Stimulated activated CD8-positive, alpha-beta memory T cell treated with anti-CD3 and anti-CD28 coated beads, Interleukin-4, amount 100 ng/mL, for 48 hours (primary cell): ENCODE results near the gene KBTBD12.
"Not testable (repeated sequence)": the region's sequence is repeated elsewhere in the genome, so short reads cannot be mapped to it uniquely, and the experiment has no call there.

Experiments used
- DNase-seq: peaks from one replicate; pipeline ENCODE4 v3.0.0-alpha.2; 2020

The KBTBD12 gene

GRCh38 chr3:127905556-127905955, 9.5 kb upstream of the KBTBD12 start:
- no peak for DNase-seq

DNA sequence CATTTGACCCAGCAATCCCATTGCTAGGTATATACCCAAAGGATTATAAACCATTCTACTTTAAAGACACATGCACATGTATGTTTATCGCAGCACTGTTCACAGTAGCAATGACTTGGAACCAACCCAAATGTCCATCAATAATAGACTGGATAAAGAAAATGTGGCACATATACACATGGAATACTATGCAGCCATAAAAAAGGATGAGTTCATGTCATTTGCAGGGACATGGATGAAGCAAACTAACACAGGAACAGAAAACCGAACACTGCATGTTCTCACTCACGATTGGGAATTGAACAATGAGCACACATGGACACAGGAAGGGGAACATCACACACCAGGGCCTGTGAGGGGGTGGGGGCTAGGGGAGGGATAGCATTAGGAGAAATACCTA, 8.4 kb upstream of the KBTBD12 start:
- DNase-seq, result not testable (repeated sequence)

GRCh38 chr3:127908202-127908601, 6.8 kb upstream of the KBTBD12 start:
- DNase-seq, result no peak

GRCh38 chr3:127908951-127909350, 6.1 kb upstream of the KBTBD12 start:
- no peak for DNase-seq

DNA sequence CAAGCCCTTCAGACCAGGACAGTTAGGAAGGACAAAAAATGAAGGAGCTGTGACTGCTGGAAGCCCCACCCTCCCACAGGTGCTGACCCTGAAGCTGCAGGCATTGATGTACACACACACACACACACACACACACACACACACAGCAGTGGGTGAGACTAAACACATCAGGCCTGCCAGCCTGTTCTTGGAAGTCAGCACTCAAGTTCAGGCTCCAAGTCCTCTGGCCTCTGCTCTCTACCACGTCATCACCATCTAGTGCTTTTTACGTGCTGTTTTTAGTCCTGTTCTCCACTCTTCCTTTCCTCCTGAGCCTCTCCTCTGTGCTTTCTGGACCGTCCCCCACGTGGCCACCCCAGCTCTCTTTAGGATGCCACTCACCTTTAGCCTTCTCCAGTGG, 5.4 kb upstream of the KBTBD12 start:
- DNase-seq, result no peak

- DNase-seq, result no peak
These were observed 3.6 kb upstream of the KBTBD12 start for GRCh38 chr3:127911421-127911931.

GRCh38 chr3:127913841-127914240, 1.2 kb upstream of the KBTBD12 start:
- DNase-seq, result not testable (repeated sequence)

GRCh38 chr3:127914584-127914983, 448 bp upstream of the KBTBD12 start:
- DNase-seq, result no peak

DNA sequence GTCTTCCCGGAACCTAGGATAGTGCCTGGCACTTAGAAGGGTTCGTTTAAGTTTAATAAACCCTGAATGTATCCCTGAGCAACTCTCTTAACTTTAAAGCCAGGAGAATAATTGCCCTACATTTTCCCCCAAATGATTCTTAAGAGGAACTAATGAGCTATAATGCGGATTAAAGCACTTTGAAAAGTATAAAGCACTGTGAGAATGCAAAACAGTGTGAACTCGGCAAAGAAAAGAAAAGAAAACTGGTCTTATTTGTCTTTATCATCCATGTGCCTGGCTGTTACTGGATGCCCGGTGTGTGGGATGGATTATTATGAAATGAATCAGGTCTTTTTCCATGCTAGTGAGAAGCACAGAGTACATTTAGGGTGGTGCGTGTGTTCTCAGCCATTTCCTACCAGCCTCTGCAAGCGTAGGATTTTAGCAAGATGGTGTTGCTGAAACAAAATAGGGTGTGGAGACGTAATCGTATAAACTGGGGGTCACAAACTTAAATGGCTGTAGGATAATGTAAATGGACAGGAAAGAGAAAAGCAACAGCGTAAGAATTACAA, 983 bp downstream of the KBTBD12 start:
- DNase-seq, result no peak

DNA sequence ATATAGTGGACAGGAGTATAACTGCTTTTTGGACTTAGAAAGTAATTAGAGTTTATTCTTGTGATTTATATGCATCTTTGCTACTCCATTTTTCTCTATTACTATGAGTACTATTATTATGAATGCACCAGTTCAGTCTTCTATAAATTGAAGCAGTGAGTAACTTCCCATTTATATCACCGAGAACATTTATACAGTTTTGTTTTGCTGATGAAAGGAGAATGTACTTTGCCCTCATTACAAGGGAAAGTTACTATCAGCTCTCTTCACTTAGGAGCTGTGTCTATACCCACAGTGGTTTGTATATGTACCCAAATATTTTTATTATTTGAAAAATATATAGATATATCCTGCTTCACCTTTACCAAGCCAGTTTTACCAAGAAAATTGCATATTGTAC, 5.7 kb downstream of the KBTBD12 start:
- DNase-seq, result no peak

DNA sequence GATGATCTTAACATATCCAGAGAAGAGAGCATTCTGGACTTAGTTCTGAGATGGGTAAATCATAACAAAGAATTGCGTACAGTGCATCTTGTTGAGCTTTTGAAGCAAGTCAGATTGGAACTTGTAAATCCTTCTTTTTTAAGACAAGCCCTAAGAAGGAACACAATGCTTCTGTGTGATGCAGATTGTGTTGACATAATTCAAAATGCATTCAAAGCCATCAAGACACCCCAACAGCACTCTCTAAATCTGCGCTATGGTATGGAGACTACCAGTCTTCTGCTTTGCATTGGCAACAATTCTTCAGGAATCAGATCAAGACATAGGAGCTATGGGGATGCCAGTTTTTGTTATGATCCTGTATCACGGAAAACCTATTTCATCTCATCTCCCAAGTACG, 8.6 kb downstream of the KBTBD12 start:
- DNase-seq, result no peak

- no peak for DNase-seq
These were observed 10.4 kb downstream of the KBTBD12 start for GRCh38 chr3:127925384-127925783.

DNA sequence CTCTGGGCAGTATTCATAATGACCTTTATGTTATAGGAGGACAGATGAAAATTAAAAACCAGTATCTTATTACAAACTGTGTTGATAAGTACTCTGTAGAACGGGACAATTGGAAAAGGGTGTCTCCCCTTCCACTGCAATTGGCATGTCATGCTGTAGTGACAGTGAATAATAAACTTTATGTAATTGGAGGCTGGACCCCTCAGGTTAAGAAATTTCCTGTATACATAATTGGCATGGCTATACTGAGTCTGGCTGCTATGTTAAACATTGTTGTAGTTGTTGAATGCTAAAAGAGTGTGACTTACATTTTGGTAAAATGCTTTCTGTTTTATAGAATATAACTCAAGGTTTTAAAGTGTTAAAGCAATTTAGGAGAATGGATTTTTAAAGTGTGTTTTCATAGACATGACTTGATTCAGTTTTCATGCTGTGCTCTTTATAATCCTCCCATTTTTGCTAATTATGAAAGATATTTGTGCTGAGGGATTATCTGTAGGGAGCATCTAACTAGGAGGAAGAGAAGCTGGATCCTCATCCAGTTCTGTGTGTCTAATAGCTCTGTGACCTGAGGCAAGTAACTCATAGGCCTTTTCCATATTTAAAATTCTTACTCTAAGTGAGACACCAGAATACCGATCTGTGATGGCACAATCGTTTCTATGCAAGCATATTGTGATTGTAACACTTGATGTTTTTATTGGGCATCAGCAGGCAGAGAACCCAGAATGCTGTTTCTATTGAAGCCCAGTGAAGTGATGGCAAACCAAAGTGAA, 13.0 kb downstream of the KBTBD12 start:
- DNase-seq, result no peak

DNA sequence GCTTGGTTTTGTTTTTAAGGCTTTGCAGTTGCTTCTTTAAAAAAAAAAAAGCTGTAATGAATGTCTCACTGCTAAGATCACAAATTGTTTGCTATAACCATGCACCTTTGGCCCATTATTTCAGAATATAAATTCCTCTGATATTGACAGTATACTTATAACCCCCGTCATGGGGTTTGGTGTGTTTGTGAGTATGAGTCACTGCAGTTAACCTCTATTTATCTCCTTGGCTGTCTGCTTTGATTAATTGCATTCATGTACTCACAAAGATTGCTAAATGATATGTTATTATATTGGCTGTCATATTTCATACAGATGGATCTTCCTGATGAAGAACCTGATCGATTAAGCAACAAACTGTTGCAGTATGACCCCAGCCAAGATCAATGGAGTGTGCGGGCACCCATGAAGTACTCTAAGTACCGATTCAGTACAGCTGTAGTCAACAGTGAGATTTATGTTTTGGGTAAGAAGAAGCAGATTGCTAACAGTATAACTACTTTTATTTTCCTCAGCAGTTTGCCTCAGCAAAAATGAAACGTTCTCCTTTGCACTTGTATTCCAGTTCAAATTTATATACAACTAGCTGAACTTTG, 14.9 kb downstream of the KBTBD12 start:
- DNase-seq, result no peak

GRCh38 chr3:127933396-127933795, 18.4 kb downstream of the KBTBD12 start:
- no peak for DNase-seq

DNA sequence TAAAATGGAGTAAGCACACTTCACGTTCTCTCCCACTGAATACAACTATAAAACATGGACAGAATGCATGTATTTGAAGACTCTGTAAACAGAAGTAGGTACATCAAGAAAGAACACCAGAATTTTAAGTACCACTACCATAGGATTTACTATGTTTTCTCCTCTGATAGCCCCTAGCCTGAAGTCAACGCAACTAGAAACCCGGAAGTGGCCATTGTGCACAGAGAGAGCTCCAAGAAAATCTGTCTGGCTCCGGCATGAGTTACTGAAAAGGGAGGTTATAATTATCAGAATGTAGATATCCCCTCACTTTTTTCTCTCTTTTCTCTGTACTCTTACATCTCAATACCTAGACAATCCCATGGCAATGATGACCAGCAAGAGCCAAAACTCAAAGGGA, 23.8 kb downstream of the KBTBD12 start:
- DNase-seq, result no peak

DNA sequence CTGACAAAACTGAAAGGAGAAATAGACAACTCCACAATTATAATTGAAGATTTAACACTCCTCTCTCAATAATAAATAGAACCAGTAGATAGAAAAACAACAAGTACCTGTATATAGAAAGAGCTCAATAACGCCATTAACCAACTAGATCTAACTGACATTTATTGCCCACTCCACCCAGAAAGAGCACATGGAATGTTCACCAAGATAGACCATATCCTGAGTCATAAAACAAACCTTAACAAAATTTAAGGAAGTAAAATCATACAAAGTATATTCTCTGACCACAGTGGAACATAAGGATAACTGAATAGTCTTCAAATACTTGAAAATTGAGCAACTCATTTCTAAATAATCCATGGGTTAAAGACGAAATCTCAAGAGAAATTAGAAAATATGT, 25.1 kb downstream of the KBTBD12 start:
- no peak for DNase-seq

- DNase-seq, result no peak
These were observed 27.6 kb downstream of the KBTBD12 start for GRCh38 chr3:127942613-127943012.

DNA sequence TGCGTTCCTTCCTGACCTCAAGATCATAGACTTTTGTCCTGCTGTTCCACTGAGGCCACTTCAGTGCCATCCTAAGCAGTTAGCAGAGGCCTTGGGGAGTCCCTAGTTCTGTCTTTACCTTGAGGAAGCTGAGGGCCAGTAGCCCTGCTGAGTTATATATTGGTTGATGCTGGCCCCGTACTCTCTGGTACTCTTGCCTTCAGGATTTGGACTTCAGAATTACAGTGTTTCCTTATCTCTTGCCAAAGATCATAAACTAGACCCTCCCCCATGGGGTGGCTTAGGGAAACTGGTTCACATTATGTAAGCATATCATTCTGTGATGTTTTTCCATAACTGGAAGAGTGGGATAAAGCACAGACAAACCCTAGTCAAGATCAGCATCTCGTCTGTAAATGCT, 33.2 kb downstream of the KBTBD12 start:
- DNase-seq, result no peak

DNA sequence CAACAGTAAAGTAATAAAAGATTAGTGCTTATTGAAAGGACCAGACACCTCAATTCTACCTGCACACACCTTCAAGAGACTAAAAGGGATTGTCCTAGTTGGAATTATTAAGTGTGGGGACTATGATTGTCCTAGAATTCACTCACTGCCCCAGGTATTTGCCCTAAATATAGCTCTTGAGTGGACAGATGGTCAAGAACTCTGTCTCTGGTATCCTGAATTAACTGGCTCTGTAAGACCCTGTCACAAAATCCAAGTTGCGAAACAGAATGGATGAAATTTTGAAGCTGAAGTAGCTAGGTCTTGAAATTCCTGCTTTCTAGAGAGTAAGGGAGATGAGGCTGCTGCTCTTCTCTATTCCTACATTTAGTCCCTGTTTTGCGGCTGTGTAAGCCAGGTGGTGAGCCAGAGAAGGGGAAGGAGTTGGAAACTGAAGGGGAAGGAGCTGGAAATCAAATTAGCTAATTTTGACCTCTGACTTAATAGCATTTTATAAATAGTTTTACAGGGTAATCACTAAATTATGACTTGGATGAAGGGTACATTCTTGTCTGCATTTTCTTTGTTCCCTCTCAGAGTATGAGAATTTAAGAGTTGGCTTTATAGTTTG, 34.5 kb downstream of the KBTBD12 start:
- DNase-seq, result no peak

GRCh38 chr3:127951276-127951675, 36.2 kb downstream of the KBTBD12 start:
- DNase-seq, result no peak

GRCh38 chr3:127953091-127954035, 38.3 kb downstream of the KBTBD12 start:
- no peak for DNase-seq

DNA sequence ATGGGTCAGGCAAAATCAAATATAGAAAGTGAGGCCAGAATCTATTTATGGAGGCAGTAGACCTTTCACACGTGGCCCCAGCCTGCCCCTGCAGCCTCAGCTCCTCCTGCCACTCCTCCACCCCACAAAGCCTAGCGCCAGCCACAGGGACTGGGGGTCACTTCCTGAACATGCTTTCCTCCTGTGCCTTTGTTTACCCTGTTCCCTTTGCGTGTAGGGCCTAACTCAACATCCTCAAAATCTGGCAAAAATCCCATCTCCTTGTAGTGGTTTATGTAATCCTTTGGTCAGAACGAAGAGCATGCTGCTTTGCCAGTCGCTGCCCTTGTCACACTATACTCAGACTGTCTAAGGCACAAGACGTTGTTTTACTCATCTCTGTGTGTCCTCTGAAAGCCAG, 39.6 kb downstream of the KBTBD12 start:
- DNase-seq, result no peak
